K562 (cell line): ENCODE results near the gene SKIC2. TPM values are rescaled to one million over a fixed set of nuclear protein-coding genes. Genes with fewer than 3 reads are reported as not detected.
"Not testable (repeated sequence)": the region's sequence is repeated elsewhere in the genome, so short reads cannot be mapped to it uniquely, and the experiment has no call there.

ENCODE experiments used
- ATAC-seq: fragments of 200-7000 bp; cut with Tn5 transposase; 3 replicates; pipeline ENCODE4 v1.9.1; 2020; ENCODE audit warnings: moderate library complexity
- BruUV-seq: library from RNA; stranded (reverse); fragments of 400-500 nt; replicated peaks from 2 replicates; lab custom pipeline; 2021; lab: Mats Ljungman, UMichigan
- CTCF ChIA-PET: fragments of 300-600 bp; formaldehyde crosslinking; extraction: SDS; loops from one replicate; lab custom pipeline; 2021; ENCODE audit warnings: low intra/inter-chr PET ratio; lab: Yijun Ruan, JAX
- POLR2A ChIA-PET: fragments of 300-600, 350-650 bp; sonication (Branson Sonifier 250); formaldehyde crosslinking; extraction: SDS; loops from one replicate; lab custom pipeline; 2021; ENCODE audit warnings: antibody characterized with exemption, inconsistent platforms; lab: Yijun Ruan, JAX
- DNase-seq, 4 experiments: peaks; one replicate each; pipeline versions ENCODE4 v3.0.0 to v3.0.0-alpha.2; 2011 to 2018; ENCODE audit warnings: low spot score in 3 of 4, mixed read lengths in 3 of 4; ENCODE audit errors: extremely low read depth in 1 of 4
- FAIRE-seq: peaks from 2 replicates; lab custom pipeline; 2011; peaks lifted over from hg19 to GRCh38; lab: Jason Lieb, UNC
- H2AFZ ChIP-seq: 2 replicates; pipeline ENCODE4 v1.6.0; 2011; ENCODE audit warnings: low read depth, low read length, control low read depth, inconsistent platforms
- H3K27ac ChIP-seq: fragments of 200-600 bp; 3 replicates; pipeline ENCODE4 v1.8.0; 2011; ENCODE audit warnings: low read depth, mild to moderate bottlenecking, control low read depth, inconsistent platforms, low read length, moderate library complexity, mixed read lengths; ENCODE audit errors: extremely low read depth
- H3K27me3 ChIP-seq, 2 experiments: fragments of 300-600 bp in 1 of 2; 2 replicates in 1 of 2; 3 replicates in 1 of 2; pipeline versions ENCODE4 v1.6.0 to v1.8.0; 2011; ENCODE audit warnings: inconsistent platforms in 2 of 2, low read length in 2 of 2, mild to moderate bottlenecking in 1 of 2, mixed read lengths in 1 of 2, moderate library complexity in 1 of 2; ENCODE audit not compliant: control insufficient read depth in 2 of 2, insufficient read depth in 2 of 2
- H3K36me3 ChIP-seq: fragments of 300-600 bp; 3 replicates; pipeline ENCODE4 v1.8.0; 2011; ENCODE audit warnings: mild to moderate bottlenecking, low read length, inconsistent platforms; ENCODE audit not compliant: control insufficient read depth, insufficient read depth
- H3K4me1 ChIP-seq, 2 experiments: fragments of 200-600 bp in 1 of 2; replicated peaks in 1 of 2; 2 replicates in 1 of 2; 3 replicates in 1 of 2; pipeline versions ENCODE4 v1.5.1 to v1.8.0; 2011; ENCODE audit warnings: inconsistent platforms in 2 of 2, low read length in 2 of 2, mild to moderate bottlenecking in 1 of 2, mixed read lengths in 1 of 2, moderate library complexity in 1 of 2; ENCODE audit not compliant: control insufficient read depth in 2 of 2, insufficient read depth in 2 of 2
- H3K4me2 ChIP-seq: 2 replicates; pipeline ENCODE4 v1.6.1; 2011; ENCODE audit warnings: low read length, control low read depth, inconsistent platforms, mixed read lengths; ENCODE audit not compliant: insufficient read depth
- H3K4me3 ChIP-seq: fragments of 200-600 bp; sonication (generic), shearing (Covaris generic); 2 replicates; pipeline ENCODE4 v1.5.1; 2016; ENCODE audit warnings: control low read depth, inconsistent platforms
- H3K79me2 ChIP-seq: fragments of 200-600 bp; 3 replicates; pipeline ENCODE4 v1.8.0; 2011; ENCODE audit warnings: low read length, inconsistent platforms; ENCODE audit not compliant: control insufficient read depth, insufficient read depth
- H3K9ac ChIP-seq, 2 experiments: 2 replicates each; pipeline versions ENCODE4 v1.6.0 to v1.6.1; 2011; ENCODE audit warnings: low read depth in 2 of 2, low read length in 2 of 2, control low read depth in 1 of 2, inconsistent platforms in 1 of 2, mild to moderate bottlenecking in 1 of 2, mixed read lengths in 1 of 2; ENCODE audit not compliant: insufficient read depth in 1 of 2
- H3K9me1 ChIP-seq: one replicate; pipeline ENCODE4 v1.6.0; 2011; ENCODE audit warnings: inconsistent platforms, mild to moderate bottlenecking, low read length, moderate library complexity; ENCODE audit not compliant: control insufficient read depth, insufficient read depth
- H3K9me3 ChIP-seq: replicated peaks from 2 replicates; pipeline ENCODE4 v1.5.1; 2011; ENCODE audit warnings: low read depth, low read length, inconsistent platforms; ENCODE audit not compliant: control insufficient read depth, insufficient read depth
- H4K20me1 ChIP-seq: replicated peaks from 2 replicates; pipeline ENCODE4 v1.6.1; 2011; ENCODE audit warnings: low read length, inconsistent platforms, mixed read lengths; ENCODE audit not compliant: control insufficient read depth, insufficient read depth
- WGBS: fragments of 100-300 bp; shearing (Covaris generic); methylation state at CpG from one replicate; pipeline ENCODE4 v1.1.6; 2016; ENCODE audit warnings: low coverage, mixed read lengths; ENCODE audit not compliant: insufficient coverage; ENCODE audit errors: missing lambda C conversion rate; 5-methylcytosine and 5-hydroxymethylcytosine counted together
- in situ Hi-C: fragments of 300-500 bp; cut with MboI; formaldehyde crosslinking; loops from 4 replicates; pipeline ENCODE4 v1.15.0; 2018; ENCODE audit warnings: inconsistent platforms, mixed read lengths
- intact Hi-C: fragments of 100-400 bp; cut with micrococcal nuclease; formaldehyde crosslinking; loops from 2 replicates; pipeline ENCODE4 v1.14.2; 2022
- polyA plus RNA-seq, 8 experiments: library from polyadenylated mRNA; depleted of rRNA in 4 of 8; stranded (reverse) in 5 of 8; unstranded in 3 of 8; fragments of >200 nt; fragmentation: Nextera tagmentation in 2 of 8; fragmentation: Illumina TruSeq in 1 of 8; extraction: Ambion mirVana in 2 of 8; extraction: Trizol in 1 of 8; gene quantifications; 2 replicates each; pipeline versions ENCODE4 v1.2.1 to v1.2.3, GENCODE V29; 2011 to 2014; ENCODE audit warnings: inconsistent platforms in 1 of 8, missing spikeins in 1 of 8
- total RNA-seq, 7 experiments: library from RNA; depleted of rRNA in 6 of 7; stranded (reverse); fragments of >200 nt in 6 of 7; fragmentation: Illumina TruSeq in 2 of 7; extraction: Trizol in 2 of 7; gene quantifications; 2 replicates each; pipeline versions ENCODE4 v1.2.1 to v1.2.3, GENCODE V29; 2011 to 2021; ENCODE audit warnings: low replicate concordance in 1 of 7

SKIC2 gene
- total and polyA plus RNA-seq, 9 of the 15 experiments (the other 6 are each of a cell fraction or from before 2014, with no cell fraction given), result 3.3 to 94.6 (median 38.8) TPM

GRCh38 chr6:31981744-31982143 is 22.8 kb downstream of the SKIC2 start, which contains the start of gene C4A:
TSS of gene C4A (plus strand) at chr6:31982057. CDS start at chr6:31982108, 51 bp downstream.
- WGBS, result no CpG with 5 or more reads among the region's 7 CpGs
- H3K9ac ChIP-seq, H3K27ac ChIP-seq, BruUV-seq, H2AFZ ChIP-seq, DNase-seq, H3K4me2 ChIP-seq, CTCF ChIA-PET, in situ Hi-C loops, POLR2A ChIA-PET, H3K9me1 ChIP-seq, H3K4me3 ChIP-seq, H3K27me3 ChIP-seq, intact Hi-C loops, FAIRE-seq, H4K20me1 ChIP-seq, H3K9me3 ChIP-seq: not testable (repeated sequence)
- ATAC-seq, result peak; percentile 44
- Histone ChIP-seq H3K36me3 (peaks cover 12% of the 10 kb centered on the region; the same call in 2 of the 3 replicates), H3K4me1 (peaks cover 28 to 29% of the 10 kb centered on the region in 2 experiments), H3K79me2 (peaks cover 12% of the 10 kb centered on the region)

GRCh38 chr6:31989363-31989762 is 30.4 kb downstream of the SKIC2 start:
- H3K27me3 ChIP-seq, H3K4me3 ChIP-seq, H3K79me2 ChIP-seq, BruUV-seq, H3K9me3 ChIP-seq, H3K9me1 ChIP-seq, H3K4me1 ChIP-seq, H2AFZ ChIP-seq, H4K20me1 ChIP-seq, H3K4me2 ChIP-seq, CTCF ChIA-PET, H3K36me3 ChIP-seq, in situ Hi-C loops, H3K9ac ChIP-seq, H3K27ac ChIP-seq, intact Hi-C loops, POLR2A ChIA-PET, DNase-seq: not testable (repeated sequence)
- ATAC-seq (peak; percentile 88), FAIRE-seq (peak; percentile 59)
- no CpG with 5 or more reads among the region's 10 CpGs for WGBS

GRCh38 chr6:31994421-31994820 is 35.4 kb downstream of the SKIC2 start:
- H2AFZ ChIP-seq, FAIRE-seq, ATAC-seq, H3K36me3 ChIP-seq, BruUV-seq, H3K4me2 ChIP-seq, H3K9ac ChIP-seq, H4K20me1 ChIP-seq, H3K79me2 ChIP-seq, H3K4me1 ChIP-seq, intact Hi-C loops, H3K27me3 ChIP-seq, CTCF ChIA-PET, POLR2A ChIA-PET, in situ Hi-C loops, H3K27ac ChIP-seq, H3K9me1 ChIP-seq, H3K9me3 ChIP-seq, DNase-seq, H3K4me3 ChIP-seq: not testable (repeated sequence)
- whole genome bisulfite sequencing, result no CpG with 5 or more reads among the region's 14 CpGs

GRCh38 chr6:31996385-31996784 is 37.4 kb downstream of the SKIC2 start:
- ATAC-seq, H3K9ac ChIP-seq, H3K27me3 ChIP-seq, H3K79me2 ChIP-seq, in situ Hi-C loops, FAIRE-seq, H4K20me1 ChIP-seq, H3K4me2 ChIP-seq, H3K4me3 ChIP-seq, H3K9me1 ChIP-seq, intact Hi-C loops, H3K4me1 ChIP-seq, DNase-seq, CTCF ChIA-PET, H3K27ac ChIP-seq, POLR2A ChIA-PET, H3K36me3 ChIP-seq, BruUV-seq, H2AFZ ChIP-seq, H3K9me3 ChIP-seq: not testable (repeated sequence)
- 70% methylated on average over 4 of the region's 6 CpGs for WGBS
